22Rv1 (cell line): Measurements from ENCODE around the gene FN1.

Source experiments
- CTCF ChIP-seq: fragments of 450-650 bp; IDR thresholded peaks from 2 replicates; pipeline ENCODE4 v1.5.1; 2017; ENCODE audit warnings: mild to moderate bottlenecking
- ZFX ChIP-seq: fragments of 450-650 bp; IDR thresholded peaks from 2 replicates; pipeline ENCODE4 v1.6.1; 2017; ENCODE audit warnings: antibody characterized with exemption, borderline replicate concordance

GRCh38 chr2:215392687-215393270 is 43.1 kb downstream of the FN1 start:
- TF ChIP-seq ZFX (no peak), CTCF (no peak)
